DMS153 treated with DMSO at 0.1 percent for 48 hours (cell line): ENCODE results near the gene ANKRD6.
"Not testable (repeated sequence)": the region's sequence is repeated elsewhere in the genome, so short reads cannot be mapped to it uniquely, and the experiment has no call there.

Experiments
- DNase-seq: peaks from one replicate; lab custom pipeline; 2025; ENCODE audit not compliant: unreplicated experiment; lab: John Stamatoyannopoulos, UW

ANKRD6 gene

DNA sequence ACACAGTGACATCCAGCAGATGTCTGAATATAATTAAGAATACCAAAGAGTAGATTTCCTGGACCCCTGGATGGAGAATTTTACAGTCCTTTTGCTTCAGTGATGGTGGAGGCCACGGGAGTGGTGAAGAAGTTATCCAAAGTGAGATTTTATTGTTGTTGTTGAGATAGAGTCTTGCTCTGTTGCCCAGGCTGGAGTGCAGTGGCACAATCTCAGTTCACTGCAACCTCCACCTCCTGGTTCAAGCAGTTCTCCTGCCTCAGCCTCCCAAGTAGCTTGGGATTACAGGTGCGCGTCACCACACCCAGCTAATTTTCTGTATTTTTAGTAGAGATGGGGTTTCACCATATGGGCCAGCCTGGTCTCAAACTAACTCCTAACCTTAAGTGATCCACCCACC lies 208.6 kb downstream of the ANKRD6 start:
- DNase-seq: not testable (repeated sequence)

DNA sequence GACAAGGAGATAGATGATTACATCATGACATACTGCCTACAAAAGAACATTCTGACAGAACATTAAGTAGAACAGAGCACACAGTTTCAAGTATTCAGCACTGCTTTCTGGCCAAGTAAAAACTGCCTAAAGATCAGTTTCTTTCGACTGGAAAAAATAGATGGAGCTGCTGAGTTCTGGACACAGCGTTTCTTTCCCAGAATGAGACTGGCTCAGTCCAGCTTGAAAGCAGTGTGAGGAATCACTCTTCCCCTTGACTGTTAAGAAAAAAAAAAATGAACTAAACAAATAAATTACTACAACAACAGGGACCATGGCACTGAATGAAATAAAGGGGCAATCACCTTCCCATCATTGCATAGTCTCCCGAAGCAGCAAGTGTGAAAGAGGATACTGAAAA lies 210.0 kb downstream of the ANKRD6 start:
- DNase-seq: no peak

- no peak for DNase-seq
Measured at GRCh38 chr6:89643406-89643805, 210.5 kb downstream of the ANKRD6 start.

- no peak for DNase-seq
Measured at GRCh38 chr6:89644864-89645263, 211.9 kb downstream of the ANKRD6 start.

DNA sequence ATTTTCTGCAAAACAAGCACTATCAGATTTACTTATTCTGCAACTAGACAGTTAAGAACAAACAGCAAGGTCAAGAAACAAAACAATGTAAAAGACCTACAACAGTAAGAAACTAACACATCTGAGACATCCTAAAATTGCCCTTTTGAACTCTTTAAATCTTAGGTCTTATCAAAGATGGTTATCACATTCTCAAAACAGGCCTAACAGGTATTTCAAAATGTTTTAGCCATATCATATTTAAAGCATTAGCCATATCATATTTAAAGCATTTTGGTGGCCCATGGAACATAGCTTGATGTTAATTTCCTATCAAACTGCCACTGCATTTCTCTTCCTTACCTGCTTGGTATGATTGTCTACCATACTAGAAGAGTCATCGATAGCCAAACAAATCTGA lies 216.7 kb downstream of the ANKRD6 start:
- DNase-seq: no peak

DNA sequence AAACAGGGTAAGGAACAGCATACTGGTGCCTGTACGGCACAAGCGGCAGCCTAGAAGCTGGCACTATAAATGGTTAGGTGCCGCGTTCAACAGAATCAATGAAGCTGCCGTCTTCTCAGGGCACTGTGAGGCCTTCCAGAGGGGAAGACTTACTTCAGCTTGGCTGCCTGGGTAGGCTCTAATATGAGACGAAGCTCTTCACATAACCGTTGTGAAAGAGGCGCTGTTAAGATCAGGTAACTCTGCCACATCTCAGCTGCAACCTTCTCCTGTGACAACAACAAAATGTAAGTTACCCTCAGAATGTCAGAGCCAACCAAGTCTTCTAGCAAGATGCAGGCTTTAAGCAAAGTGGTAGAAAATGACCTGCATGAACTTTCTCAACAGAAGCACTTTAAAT lies 217.6 kb downstream of the ANKRD6 start:
- DNase-seq: no peak

- DNase-seq: no peak
Measured at GRCh38 chr6:89655122-89655521, 222.2 kb downstream of the ANKRD6 start.

- no peak for DNase-seq
Measured at GRCh38 chr6:89657445-89658158, 224.7 kb downstream of the ANKRD6 start.

- DNase-seq: no peak
Measured at GRCh38 chr6:89660981-89661380, 228.0 kb downstream of the ANKRD6 start.

DNA sequence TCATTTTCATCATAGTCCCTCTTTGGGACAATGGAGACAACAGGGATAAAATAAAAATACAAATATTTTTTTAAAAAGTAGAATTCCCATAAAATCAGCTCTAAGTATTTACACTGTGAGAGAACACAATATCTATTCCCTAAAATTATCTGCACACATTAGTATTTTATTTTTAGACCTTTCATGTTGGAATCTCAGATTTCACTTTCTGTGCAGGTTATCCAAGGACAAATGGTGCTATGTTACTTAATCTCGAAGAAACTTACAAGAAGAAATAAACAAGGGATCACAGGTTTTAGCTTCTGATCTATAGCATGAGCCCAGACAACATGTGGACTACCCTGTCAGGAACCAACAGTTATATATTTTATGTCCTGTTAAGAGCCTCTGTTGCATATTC lies 228.6 kb downstream of the ANKRD6 start:
- DNase-seq: no peak

- DNase-seq: no peak
Measured at GRCh38 chr6:89662659-89663223, 229.8 kb downstream of the ANKRD6 start.

DNA sequence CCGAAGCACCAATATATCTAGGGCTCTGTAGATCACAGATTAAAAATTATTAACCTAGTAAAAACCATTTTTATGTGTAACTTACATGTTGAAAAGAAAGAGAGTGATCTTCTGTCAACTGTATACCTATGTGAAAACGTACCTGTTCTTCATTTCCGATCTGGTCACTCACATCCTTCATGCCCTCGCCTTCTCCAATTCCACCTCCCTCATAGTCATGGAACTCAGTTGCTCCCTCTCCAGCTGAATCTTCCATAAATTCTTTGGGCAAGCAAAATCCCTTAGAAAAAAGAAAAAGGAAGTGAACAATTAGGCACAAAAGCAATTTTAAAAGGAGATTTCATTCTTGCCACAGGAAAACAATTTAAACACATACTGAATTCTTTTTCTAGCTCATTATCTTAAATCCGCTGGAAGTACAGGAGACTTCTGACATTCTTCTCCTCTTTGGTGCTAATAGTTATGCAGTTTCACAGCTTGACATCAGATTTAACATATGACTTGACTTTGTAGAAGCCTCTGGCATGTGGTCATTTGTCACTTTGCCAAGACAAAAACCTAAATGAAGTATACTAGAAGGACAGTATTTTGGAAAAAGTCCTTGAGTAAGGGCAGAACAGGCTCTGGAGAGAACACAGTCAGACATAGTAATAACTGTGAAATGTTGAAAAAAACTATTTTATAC lies 235.1 kb downstream of the ANKRD6 start:
- DNase-seq: no peak

GRCh38 chr6:89669002-89669401 lies 236.1 kb downstream of the ANKRD6 start:
- no peak for DNase-seq

- no peak for DNase-seq
Measured at GRCh38 chr6:89670935-89671565, 238.1 kb downstream of the ANKRD6 start.

DNA sequence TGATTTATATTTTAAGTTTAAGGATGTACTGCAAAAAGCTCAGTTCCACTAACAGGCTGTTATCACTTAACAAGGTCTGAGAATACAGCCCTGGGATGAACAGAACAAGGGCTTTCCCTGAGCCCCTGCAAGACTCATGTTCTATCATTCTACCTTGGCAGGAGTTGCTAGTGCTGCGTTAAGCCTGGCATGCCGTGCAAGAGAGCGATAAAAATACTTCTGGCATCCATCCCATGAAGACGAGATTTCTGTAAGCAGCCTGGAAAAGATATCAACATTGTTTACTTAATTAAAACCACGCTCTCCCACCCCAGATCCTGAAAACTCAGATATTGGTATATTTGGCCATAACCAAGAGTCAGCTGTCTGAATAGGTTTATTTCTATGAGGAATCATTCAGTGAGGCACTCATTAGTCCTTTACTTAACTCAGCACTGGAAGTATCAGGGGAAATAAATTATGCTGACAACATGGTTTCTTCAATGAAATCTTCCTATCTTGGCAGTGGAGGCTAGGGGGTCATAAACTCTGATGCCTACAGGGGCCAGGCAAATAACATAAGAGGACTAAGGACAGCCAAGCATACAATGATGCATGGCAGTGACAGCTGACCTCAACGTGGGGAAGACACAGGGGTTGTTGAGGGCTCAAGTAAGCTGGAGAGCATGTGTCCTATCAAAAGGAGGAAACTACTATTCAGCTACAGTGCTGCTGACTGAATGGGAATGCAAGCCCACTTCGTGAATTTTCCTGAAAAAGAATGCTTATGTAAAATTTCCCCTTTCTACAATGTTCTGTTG lies 243.2 kb downstream of the ANKRD6 start:
- no peak for DNase-seq

DNA sequence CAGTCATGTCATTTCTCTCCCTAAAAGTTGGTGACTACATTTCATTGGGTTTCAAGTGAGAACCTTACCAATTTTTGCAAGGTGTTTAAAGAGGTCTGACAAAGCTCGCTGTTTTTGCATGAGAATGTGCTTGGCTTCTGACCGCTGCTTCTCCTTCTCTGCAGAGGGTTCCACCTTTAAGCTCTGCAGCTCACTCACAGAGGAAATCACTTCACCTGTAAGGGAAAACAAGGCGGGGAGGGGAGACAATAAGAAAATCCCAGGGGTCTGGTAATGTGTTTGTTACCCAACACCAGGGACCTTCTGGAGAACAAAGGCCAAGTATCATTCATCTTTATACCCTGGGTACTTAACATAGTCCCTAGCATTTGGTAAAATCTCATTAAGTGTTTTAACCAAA lies 245.6 kb downstream of the ANKRD6 start:
- no peak for DNase-seq

DNA sequence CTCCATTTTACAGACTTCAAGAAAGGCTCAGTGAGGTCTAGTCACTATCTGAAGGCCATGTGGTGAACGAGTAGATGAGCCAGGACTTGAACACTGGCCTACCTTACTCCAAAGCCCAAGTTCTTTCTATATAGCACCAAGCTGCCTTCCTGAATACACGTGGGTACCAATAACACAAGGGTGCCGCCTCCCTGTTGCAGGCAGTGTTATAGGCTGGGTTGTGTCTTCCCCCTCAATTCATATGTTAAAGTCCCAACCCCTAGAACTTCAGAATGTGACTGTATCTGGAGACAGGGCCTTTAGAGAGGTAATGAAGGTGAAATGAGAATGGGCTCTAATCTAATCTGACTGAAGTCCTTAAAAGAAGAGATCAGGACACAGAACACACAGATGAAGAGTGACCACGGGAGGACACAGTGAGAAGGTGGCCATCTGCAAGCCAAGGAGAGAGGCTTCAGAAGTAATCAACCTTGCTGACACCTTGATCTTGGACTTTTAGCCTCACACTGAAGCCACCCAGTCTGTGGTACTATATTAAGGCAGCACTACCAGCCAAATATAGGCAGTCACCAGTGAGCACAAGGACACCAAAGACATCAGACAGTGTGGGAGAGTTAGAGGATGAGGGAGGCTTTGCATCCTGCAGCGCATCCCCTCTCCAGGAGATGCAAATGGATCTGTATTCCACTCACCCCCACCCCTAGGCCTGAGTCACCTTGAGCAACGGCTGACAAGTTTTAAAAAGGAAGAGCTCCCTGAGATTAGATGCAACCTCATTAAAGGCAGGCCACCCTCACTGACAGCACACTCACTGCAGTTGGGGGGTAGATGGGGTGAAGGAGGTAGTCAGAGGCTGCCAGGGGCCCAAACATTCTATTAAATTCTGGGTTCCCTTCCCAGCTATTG lies 246.5 kb downstream of the ANKRD6 start:
- no peak for DNase-seq

- no peak for DNase-seq
Measured at GRCh38 chr6:89680150-89680549, 247.2 kb downstream of the ANKRD6 start.

DNA sequence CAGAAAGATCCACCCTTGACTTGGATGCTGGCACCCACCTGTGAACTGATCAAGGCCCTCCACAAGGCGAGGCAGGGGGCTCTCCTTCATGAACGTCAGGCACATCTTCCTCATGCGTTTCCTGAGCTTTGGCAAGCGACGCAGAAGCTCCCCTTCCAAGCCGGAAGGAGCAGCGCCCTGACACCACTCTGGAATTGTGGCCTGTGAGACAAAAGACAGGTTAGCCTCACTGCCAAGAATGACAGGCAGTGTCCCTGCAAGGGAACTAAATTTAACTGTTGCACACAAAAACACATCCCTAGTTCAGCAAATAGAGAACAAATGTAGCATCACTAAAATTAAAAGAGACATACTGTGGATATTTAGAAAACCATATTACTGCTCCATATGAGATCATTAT lies 247.6 kb downstream of the ANKRD6 start:
- no peak for DNase-seq

DNA sequence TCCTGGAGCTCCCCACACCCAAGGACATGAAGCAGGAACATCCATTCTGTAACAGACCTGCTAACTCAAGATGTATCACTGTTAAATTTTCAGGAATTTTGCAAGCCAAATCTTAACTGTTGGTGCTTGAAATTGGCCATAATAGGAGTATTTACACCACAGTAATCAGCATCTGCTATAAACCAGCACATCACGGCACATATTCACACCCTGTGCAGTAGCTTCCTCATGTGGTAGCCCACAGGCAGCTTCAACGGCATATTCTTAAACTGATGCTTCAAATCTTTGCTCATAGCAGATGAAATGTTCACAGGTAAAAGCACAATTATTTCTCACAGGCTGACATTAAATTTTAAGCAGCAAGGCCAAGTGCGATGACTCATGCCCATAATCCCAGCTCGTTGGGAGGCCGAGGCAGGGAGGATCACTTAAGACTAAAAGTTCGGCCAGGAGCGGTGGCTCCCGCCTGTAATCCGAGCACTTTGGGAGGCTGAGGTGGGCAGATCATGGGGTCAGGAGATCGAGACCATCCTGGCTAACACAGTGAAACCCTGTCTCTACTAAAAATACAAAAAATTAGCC lies 249.1 kb downstream of the ANKRD6 start:
- DNase-seq: no peak
